GM21447 (cell line): Measurements from ENCODE around the gene DYNC2LI1.

ENCODE experiments used
- ATAC-seq: cut with Tn5 transposase; IDR thresholded peaks from one replicate; pipeline ENCODE4 v1.9.1; 2021; ENCODE audit not compliant: unreplicated experiment

The DYNC2LI1 gene

GRCh38 chr2:43762286-43762685 is 11.6 kb upstream of the DYNC2LI1 start:
- ATAC-seq: no peak

GRCh38 chr2:43763091-43763490 is 10.7 kb upstream of the DYNC2LI1 start:
- no peak for ATAC-seq

- no peak for ATAC-seq
These were observed 9.6 kb upstream of the DYNC2LI1 start for GRCh38 chr2:43764086-43764705.

- no peak for ATAC-seq
These were observed 7.8 kb upstream of the DYNC2LI1 start for GRCh38 chr2:43766006-43766405.

- no peak for ATAC-seq
These were observed 778 bp downstream of the DYNC2LI1 start for GRCh38 chr2:43774617-43775016.

GRCh38 chr2:43776324-43776723 is 2.5 kb downstream of the DYNC2LI1 start:
- ATAC-seq: no peak

- ATAC-seq: no peak
These were observed 3.6 kb downstream of the DYNC2LI1 start for GRCh38 chr2:43777306-43777926.

GRCh38 chr2:43778233-43778632 is 4.4 kb downstream of the DYNC2LI1 start:
- no peak for ATAC-seq

- no peak for ATAC-seq
These were observed 14.1 kb downstream of the DYNC2LI1 start for GRCh38 chr2:43787895-43788294.

- ATAC-seq: no peak
These were observed 14.8 kb downstream of the DYNC2LI1 start for GRCh38 chr2:43788646-43789045.

GRCh38 chr2:43790147-43790546 is 16.3 kb downstream of the DYNC2LI1 start:
- no peak for ATAC-seq

- ATAC-seq: no peak
These were observed 17.4 kb downstream of the DYNC2LI1 start for GRCh38 chr2:43791035-43791765.

- ATAC-seq: peak; percentile 80
These were observed 18.8 kb downstream of the DYNC2LI1 start for GRCh38 chr2:43792653-43793052.

- no peak for ATAC-seq
These were observed 21.1 kb downstream of the DYNC2LI1 start for GRCh38 chr2:43794956-43795355.

GRCh38 chr2:43796206-43796605 is 22.4 kb downstream of the DYNC2LI1 start:
- no peak for ATAC-seq

GRCh38 chr2:43798300-43798699 is 24.5 kb downstream of the DYNC2LI1 start:
- ATAC-seq: no peak

- ATAC-seq: no peak
These were observed 27.1 kb downstream of the DYNC2LI1 start for GRCh38 chr2:43800894-43801293.

- ATAC-seq: no peak
These were observed 28.3 kb downstream of the DYNC2LI1 start for GRCh38 chr2:43802135-43802534.

GRCh38 chr2:43803113-43803512 is 29.3 kb downstream of the DYNC2LI1 start:
- ATAC-seq: no peak

- ATAC-seq: no peak
These were observed 32.8 kb downstream of the DYNC2LI1 start for GRCh38 chr2:43806719-43807031.

GRCh38 chr2:43810452-43810851 is 36.6 kb downstream of the DYNC2LI1 start:
- no peak for ATAC-seq

- ATAC-seq: no peak
These were observed 37.0 kb downstream of the DYNC2LI1 start for GRCh38 chr2:43810888-43811287.
